Karpas-422 (cell line): Measurements from ENCODE around the gene TAF3. TPM values are rescaled to one million over a fixed set of nuclear protein-coding genes. Genes with fewer than 3 reads are reported as not detected.

Experiments used
- DNase-seq: peaks from one replicate; pipeline ENCODE4 v3.0.0-alpha.2; 2015
- H2AFZ ChIP-seq: fragments of 200-600 bp; sonication (generic); 2 replicates; pipeline ENCODE4 v1.6.1; 2014; ENCODE audit warnings: antibody characterized with exemption, low read length, mixed read lengths
- H3K27ac ChIP-seq: fragments of 200-600 bp; sonication (generic); 2 replicates; pipeline ENCODE4 v1.5.1; 2014; ENCODE audit warnings: mild to moderate bottlenecking, low read length, moderate library complexity
- H3K27me3 ChIP-seq: fragments of 200-600 bp; sonication (generic); 2 replicates; pipeline ENCODE4 v1.6.1; 2014; ENCODE audit warnings: low read length, mixed read lengths
- H3K36me3 ChIP-seq: fragments of 200-600 bp; sonication (generic); 2 replicates; pipeline ENCODE4 v1.6.1; 2014; ENCODE audit warnings: low read length, mixed read lengths; ENCODE audit not compliant: insufficient read depth
- H3K4me1 ChIP-seq: fragments of 200-600 bp; sonication (generic); 2 replicates; pipeline ENCODE4 v1.6.1; 2014; ENCODE audit warnings: mild to moderate bottlenecking, low read length, mixed read lengths
- H3K4me2 ChIP-seq: fragments of 200-600 bp; sonication (generic); 2 replicates; pipeline ENCODE4 v1.6.1; 2014; ENCODE audit warnings: low read length, low read depth, mild to moderate bottlenecking; ENCODE audit not compliant: poor library complexity, severe bottlenecking
- H3K4me3 ChIP-seq: fragments of 200-600 bp; sonication (generic); 2 replicates; pipeline ENCODE4 v1.5.1; 2014; ENCODE audit warnings: mild to moderate bottlenecking, antibody characterized with exemption, low read length, mixed read lengths
- H3K79me2 ChIP-seq: fragments of 200-600 bp; sonication (generic); 2 replicates; pipeline ENCODE4 v1.6.1; 2014; ENCODE audit warnings: mild to moderate bottlenecking, low read length, mixed read lengths
- H3K9ac ChIP-seq: fragments of 200-600 bp; sonication (generic); 2 replicates; pipeline ENCODE4 v1.6.0; 2014; ENCODE audit warnings: low read length
- H3K9me2 ChIP-seq: fragments of 200-600 bp; sonication (generic), shearing (Covaris generic); replicated peaks from 2 replicates; pipeline ENCODE4 v1.6.0; 2014; ENCODE audit warnings: mild to moderate bottlenecking, low read length, moderate library complexity; ENCODE audit not compliant: insufficient read depth
- H3K9me3 ChIP-seq: fragments of 300-700, 200-600 bp; sonication (generic); 2 replicates; pipeline ENCODE4 v1.6.1; 2014; ENCODE audit warnings: low read length, mixed read lengths
- H4K20me1 ChIP-seq: fragments of 200-600 bp; sonication (generic); 2 replicates; pipeline ENCODE4 v1.6.1; 2014; ENCODE audit warnings: mild to moderate bottlenecking, antibody characterized with exemption, low read length, low read depth; ENCODE audit not compliant: insufficient read depth
- total RNA-seq: library from RNA; depleted of rRNA; stranded (reverse); fragments of >200 nt; shearing (Covaris generic); gene quantifications from 2 replicates; pipeline ENCODE4 v1.2.3, GENCODE V29; 2014; ENCODE audit warnings: low replicate concordance

Gene TAF3
- total RNA-seq, 1 experiment from 2014 or later: 4.5 TPM

DNA sequence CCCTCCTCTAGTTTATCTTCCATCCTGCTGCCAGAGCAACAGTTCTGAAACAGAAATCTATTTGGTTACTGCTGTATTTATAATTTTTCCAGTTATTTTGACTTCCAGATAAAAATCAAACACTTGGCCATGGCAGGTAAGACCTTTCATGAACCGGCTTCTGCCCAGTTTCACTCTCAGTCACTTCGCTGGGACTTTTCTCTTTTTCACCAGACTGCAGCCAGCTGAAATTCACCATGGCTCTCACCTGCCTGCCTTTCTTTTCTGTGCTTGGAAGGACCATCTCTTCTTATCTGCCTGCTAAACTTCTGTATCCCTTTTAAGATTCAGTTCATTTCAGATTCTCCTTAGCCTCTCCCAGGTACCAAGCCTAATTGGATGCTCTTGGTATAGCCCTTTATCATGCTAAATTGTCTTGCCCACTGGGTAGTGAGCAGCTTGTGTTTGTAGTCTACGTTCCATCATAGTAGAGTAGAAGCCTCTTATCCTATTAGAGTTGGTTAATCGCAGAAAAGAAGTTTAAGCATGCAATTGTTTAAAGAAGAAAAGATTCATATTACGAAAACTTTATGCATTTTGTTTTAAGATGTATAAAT is 71.7 kb downstream of the TAF3 start:
- Histone ChIP-seq H3K4me2 (no peak overlapping the region), H3K79me2 (no peaks in the 10 kb centered on the region), H3K27ac (no peak overlapping the region), H3K9me3 (no peaks in the 10 kb centered on the region), H3K4me1 (no peaks in the 10 kb centered on the region), H3K9ac (no peak overlapping the region), H3K9me2 (no peaks in the 10 kb centered on the region), H2AFZ (no peak overlapping the region), H3K27me3 (no peaks in the 10 kb centered on the region; the same call in 1 of the 2 replicates), H3K4me3 (no peak overlapping the region), H3K36me3 (no peaks in the 10 kb centered on the region), H4K20me1 (peaks cover 47% of the 10 kb centered on the region)
- DNase-seq: no peak

DNA sequence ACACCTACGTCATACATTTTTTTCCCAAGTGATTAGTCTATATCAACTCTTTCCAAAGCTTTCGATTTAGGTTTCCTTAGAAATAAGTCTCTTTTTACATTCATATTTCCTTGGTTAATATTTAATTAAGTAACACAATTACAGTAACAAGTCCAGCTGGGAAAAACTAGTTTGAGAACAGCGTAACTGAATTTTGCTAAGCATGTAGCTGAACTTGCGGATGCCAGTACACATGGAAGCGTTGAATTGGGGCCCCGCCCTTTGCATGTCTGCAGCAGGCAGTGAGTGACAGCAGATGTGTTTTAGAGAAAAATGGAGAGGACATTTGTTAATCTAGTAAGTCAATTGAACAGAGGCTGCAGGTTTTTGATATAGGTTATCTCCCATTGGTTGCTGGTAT is 72.5 kb downstream of the TAF3 start:
- H3K4me3 ChIP-seq: no peak overlapping the region

DNA sequence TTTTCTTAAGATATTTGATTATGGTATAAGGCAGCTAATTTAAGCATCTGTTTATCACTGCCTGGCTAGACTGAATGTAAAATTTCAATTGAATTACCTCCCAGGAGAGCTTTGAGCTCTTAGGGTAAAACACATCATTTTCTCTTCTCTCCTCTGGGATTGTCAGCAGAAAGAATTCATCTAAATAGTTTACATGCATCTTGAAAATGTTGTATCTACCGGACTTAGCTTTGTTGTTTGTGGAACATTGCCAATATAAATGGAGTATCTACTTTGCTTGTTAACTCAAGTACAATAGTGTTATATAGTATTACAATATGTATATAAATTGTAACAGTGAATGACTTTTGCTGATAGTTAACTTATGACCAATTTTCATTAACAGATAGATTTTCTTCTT is 73.3 kb downstream of the TAF3 start:
- H3K9me2 ChIP-seq: no peaks in the 10 kb centered on the region
- no peaks in the 10 kb centered on the region for H3K4me1 ChIP-seq
- H3K4me2 ChIP-seq: no peak overlapping the region
- H3K36me3 ChIP-seq: no peaks in the 10 kb centered on the region
- no peak overlapping the region for H2AFZ ChIP-seq
- H3K9ac ChIP-seq: no peak overlapping the region
- no peaks in the 10 kb centered on the region; the same call in 1 of the 2 replicates for H3K27me3 ChIP-seq
- H3K79me2 ChIP-seq: no peaks in the 10 kb centered on the region
- no peaks in the 10 kb centered on the region for H3K9me3 ChIP-seq
- no peak for DNase-seq
- H3K4me3 ChIP-seq: no peak overlapping the region
- peaks cover 43% of the 10 kb centered on the region for H4K20me1 ChIP-seq
- H3K27ac ChIP-seq: no peak overlapping the region

More for the DNA sequence above, 72.5 kb downstream of the TAF3 start:
- Histone ChIP-seq H3K9me3 (no peaks in the 10 kb centered on the region), H3K79me2 (no peaks in the 10 kb centered on the region), H3K36me3 (no peaks in the 10 kb centered on the region), H3K4me2 (no peak overlapping the region), H3K4me1 (no peaks in the 10 kb centered on the region), H3K27ac (no peak overlapping the region), H4K20me1 (peaks cover 46% of the 10 kb centered on the region), H3K27me3 (no peaks in the 10 kb centered on the region; the same call in 1 of the 2 replicates), H3K9ac (no peak overlapping the region), H2AFZ (no peak overlapping the region), H3K9me2 (no peaks in the 10 kb centered on the region)
- DNase-seq: no peak

DNA sequence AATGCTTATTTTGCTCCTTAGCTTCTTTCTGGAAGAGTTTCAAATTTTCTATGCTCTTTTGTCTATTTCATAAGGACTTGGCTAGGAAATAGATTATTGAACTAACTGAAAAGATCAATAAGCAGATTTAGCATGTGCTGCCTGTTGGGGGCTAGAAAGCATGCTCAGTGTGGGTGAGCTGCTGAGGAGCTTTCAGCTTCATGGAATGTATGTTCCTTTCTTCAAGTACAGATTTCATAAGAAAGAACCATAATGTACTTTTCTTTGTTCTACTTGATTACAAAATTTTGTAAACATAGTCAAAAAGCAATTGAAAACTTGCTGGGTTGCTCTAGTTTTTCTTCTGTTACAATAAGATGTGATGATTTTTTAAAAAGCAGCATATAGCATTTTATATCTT is 73.8 kb downstream of the TAF3 start:
- Histone ChIP-seq H3K9me3 (no peaks in the 10 kb centered on the region), H3K79me2 (no peaks in the 10 kb centered on the region), H3K4me3 (no peak overlapping the region), H3K36me3 (no peaks in the 10 kb centered on the region), H3K27ac (no peak overlapping the region), H4K20me1 (peaks cover 42% of the 10 kb centered on the region), H2AFZ (no peak overlapping the region), H3K9me2 (no peaks in the 10 kb centered on the region), H3K27me3 (no peaks in the 10 kb centered on the region; the same call in 1 of the 2 replicates), H3K9ac (no peak overlapping the region), H3K4me2 (no peak overlapping the region), H3K4me1 (no peaks in the 10 kb centered on the region)
- DNase-seq: no peak

DNA sequence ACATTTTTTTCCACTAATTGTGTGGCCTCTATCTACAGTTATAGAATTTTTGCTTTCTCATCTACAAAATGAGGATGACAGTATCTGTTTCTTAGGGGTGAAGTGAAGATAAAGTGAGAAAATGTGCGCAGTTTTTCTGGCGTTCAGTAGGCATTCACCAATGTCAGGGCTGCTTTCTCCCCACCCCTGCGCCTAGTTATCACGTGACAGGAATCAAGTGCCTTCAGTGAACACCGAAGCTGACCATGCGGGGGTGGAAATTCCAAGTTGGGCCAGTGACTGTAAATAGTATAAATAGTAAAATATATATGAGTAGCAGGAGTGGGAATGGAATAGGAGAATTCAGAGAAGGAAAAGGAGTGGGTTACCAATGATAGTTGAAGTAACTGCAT is 77.4 kb downstream of the TAF3 start:
- no peak overlapping the region for H3K4me2 ChIP-seq
- H3K27me3 ChIP-seq: no peaks in the 10 kb centered on the region
- H3K36me3 ChIP-seq: no peaks in the 10 kb centered on the region
- no peak overlapping the region for H3K4me3 ChIP-seq
- no peak overlapping the region for H2AFZ ChIP-seq
- H3K79me2 ChIP-seq: no peaks in the 10 kb centered on the region
- H3K9ac ChIP-seq: no peak overlapping the region
- no peaks in the 10 kb centered on the region for H3K9me3 ChIP-seq
- H3K9me2 ChIP-seq: no peaks in the 10 kb centered on the region
- peaks cover 22% of the 10 kb centered on the region for H4K20me1 ChIP-seq
- no peak overlapping the region for H3K27ac ChIP-seq
- H3K4me1 ChIP-seq: no peaks in the 10 kb centered on the region
- no peak for DNase-seq

DNA sequence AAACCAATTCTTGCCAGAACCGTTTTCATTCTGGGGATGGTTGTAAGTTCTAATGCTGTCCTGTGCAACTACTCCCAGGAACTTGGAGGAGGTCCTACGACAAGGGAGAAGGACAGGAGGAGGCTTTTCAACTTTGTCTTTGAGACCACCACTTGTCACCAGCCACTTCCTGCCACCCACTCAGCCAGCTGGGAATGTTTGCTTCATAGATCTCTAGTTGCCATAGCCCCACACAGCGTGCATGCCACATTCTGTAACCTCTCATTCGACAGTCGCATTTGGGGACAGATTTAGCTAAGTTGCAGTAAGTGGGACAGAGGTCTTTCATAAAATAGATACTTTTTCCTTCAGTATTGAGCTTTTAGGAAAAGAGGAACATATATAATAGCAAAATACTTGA is 78.0 kb downstream of the TAF3 start:
- Histone ChIP-seq H3K79me2 (no peaks in the 10 kb centered on the region), H3K4me2 (no peak overlapping the region), H4K20me1 (peaks cover 20% of the 10 kb centered on the region), H3K4me3 (no peak overlapping the region), H3K9ac (no peak overlapping the region), H3K27ac (no peak overlapping the region), H3K27me3 (no peaks in the 10 kb centered on the region), H3K9me2 (no peaks in the 10 kb centered on the region), H3K9me3 (no peaks in the 10 kb centered on the region), H3K4me1 (no peaks in the 10 kb centered on the region), H2AFZ (no peak overlapping the region), H3K36me3 (no peaks in the 10 kb centered on the region)
- DNase-seq: no peak

DNA sequence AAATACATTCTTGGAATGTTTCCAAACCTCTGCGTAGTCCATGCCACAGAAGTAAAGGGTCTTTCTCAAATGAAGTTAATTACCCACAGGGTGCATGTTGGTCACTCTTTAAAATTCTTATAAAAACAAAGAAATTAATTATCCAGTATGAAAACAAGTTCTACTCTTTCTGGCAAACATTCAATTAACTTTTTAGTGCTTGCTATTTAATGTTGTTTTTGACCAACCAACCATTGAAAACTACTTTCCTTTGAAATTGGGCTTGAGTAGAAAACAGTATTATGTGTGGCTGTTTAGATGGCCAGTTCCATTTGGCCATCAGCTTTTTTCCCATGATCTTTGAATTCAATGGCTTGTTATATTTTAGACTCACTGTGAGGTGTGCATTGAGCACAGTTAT is 83.0 kb downstream of the TAF3 start:
- Histone ChIP-seq H3K4me2 (no peak overlapping the region), H3K9ac (no peak overlapping the region), H3K27me3 (no peaks in the 10 kb centered on the region), H3K36me3 (no peaks in the 10 kb centered on the region), H3K27ac (no peak overlapping the region), H4K20me1 (peaks cover 28% of the 10 kb centered on the region), H3K4me1 (no peaks in the 10 kb centered on the region), H2AFZ (no peak overlapping the region), H3K79me2 (no peaks in the 10 kb centered on the region), H3K4me3 (no peak overlapping the region), H3K9me3 (no peaks in the 10 kb centered on the region), H3K9me2 (no peaks in the 10 kb centered on the region)
- DNase-seq: no peak

DNA sequence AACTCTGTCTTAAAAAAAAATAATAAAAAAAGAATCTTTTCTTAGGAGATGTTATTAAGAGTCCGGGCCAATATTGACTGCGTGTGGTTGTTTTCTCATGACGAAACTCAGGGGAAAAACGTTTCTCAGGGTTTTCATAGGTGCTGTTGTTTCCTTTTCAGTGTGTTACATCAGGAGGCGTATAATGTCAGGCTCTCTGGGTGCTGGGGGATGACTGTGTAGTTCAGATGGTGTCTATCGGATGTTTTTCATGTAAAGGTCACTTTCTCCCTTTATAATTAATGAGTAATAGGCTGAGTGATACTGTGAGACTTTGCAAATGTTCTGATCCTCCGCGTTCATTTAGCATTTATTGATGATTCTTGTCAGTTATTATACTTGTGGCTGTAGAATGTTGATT is 84.1 kb downstream of the TAF3 start:
- H3K9me3 ChIP-seq: no peaks in the 10 kb centered on the region

More for the DNA sequence above, 84.1 kb downstream of the TAF3 start:
- H3K27ac ChIP-seq: no peak overlapping the region
- no peaks in the 10 kb centered on the region for H3K27me3 ChIP-seq
- H3K4me3 ChIP-seq: no peak overlapping the region
- DNase-seq: no peak
- H3K4me2 ChIP-seq: no peak overlapping the region
- no peaks in the 10 kb centered on the region for H3K9me2 ChIP-seq
- no peak overlapping the region for H2AFZ ChIP-seq
- no peak overlapping the region for H3K9ac ChIP-seq
- no peaks in the 10 kb centered on the region for H3K4me1 ChIP-seq
- H4K20me1 ChIP-seq: peaks cover 32% of the 10 kb centered on the region
- no peaks in the 10 kb centered on the region for H3K79me2 ChIP-seq
- H3K36me3 ChIP-seq: no peaks in the 10 kb centered on the region
